Stimulated activated CD4-positive, alpha-beta T cell treated with anti-CD3 and anti-CD28 coated beads, Interleukin-1b, Interleukin-23, amount 100 ng/mL, for 48 hours (primary cell): ENCODE results near the gene TANC1.

ENCODE experiments used
- DNase-seq: peaks from one replicate; pipeline ENCODE4 v3.0.0-alpha.2; 2020

Gene TANC1

GRCh38 chr2:158996378-158996993 is 28.0 kb downstream of the TANC1 start:
- DNase-seq = no peak

GRCh38 chr2:158997037-158997790 is 28.8 kb downstream of the TANC1 start:
- DNase-seq = no peak

GRCh38 chr2:158998551-158999248 is 30.3 kb downstream of the TANC1 start:
- no peak for DNase-seq

GRCh38 chr2:158999458-158999857 is 31.0 kb downstream of the TANC1 start:
- no peak for DNase-seq

- no peak for DNase-seq
These were observed 31.6 kb downstream of the TANC1 start for GRCh38 chr2:159000072-159000471.

GRCh38 chr2:159002462-159003111 is 34.1 kb downstream of the TANC1 start:
- no peak for DNase-seq

GRCh38 chr2:159003555-159003954 is 35.1 kb downstream of the TANC1 start:
- no peak for DNase-seq

- no peak for DNase-seq
These were observed 36.4 kb downstream of the TANC1 start for GRCh38 chr2:159004849-159005248.

GRCh38 chr2:159009940-159010339 is 41.5 kb downstream of the TANC1 start:
- no peak for DNase-seq

- DNase-seq = peak; percentile 19
These were observed 41.9 kb downstream of the TANC1 start for GRCh38 chr2:159010340-159010739.

- DNase-seq = no peak
These were observed 42.5 kb downstream of the TANC1 start for GRCh38 chr2:159010963-159011362.

GRCh38 chr2:159012142-159012541 is 43.7 kb downstream of the TANC1 start:
- no peak for DNase-seq

GRCh38 chr2:159013103-159013502 is 44.7 kb downstream of the TANC1 start:
- DNase-seq = no peak

- no peak for DNase-seq
These were observed 46.7 kb downstream of the TANC1 start for GRCh38 chr2:159015174-159015573.

- DNase-seq = no peak
These were observed 47.4 kb downstream of the TANC1 start for GRCh38 chr2:159015823-159016222.

GRCh38 chr2:159017837-159018236 is 49.4 kb downstream of the TANC1 start:
- no peak for DNase-seq

GRCh38 chr2:159019021-159019420 is 50.6 kb downstream of the TANC1 start:
- DNase-seq = no peak

- no peak for DNase-seq
These were observed 53.6 kb downstream of the TANC1 start for GRCh38 chr2:159022019-159022418.

GRCh38 chr2:159026170-159026569 is 57.7 kb downstream of the TANC1 start:
- DNase-seq = no peak

- no peak for DNase-seq
These were observed 60.3 kb downstream of the TANC1 start for GRCh38 chr2:159028776-159029175.

- no peak for DNase-seq
These were observed 61.5 kb downstream of the TANC1 start for GRCh38 chr2:159029936-159030335.

GRCh38 chr2:159030674-159031380 is 62.4 kb downstream of the TANC1 start:
- DNase-seq = no peak

- DNase-seq = no peak
These were observed 63.7 kb downstream of the TANC1 start for GRCh38 chr2:159032146-159032545.
